B cell (primary cell): ENCODE data around the gene OS9. TPM values are rescaled to one million over a fixed set of nuclear protein-coding genes. Genes with fewer than 3 reads are reported as not detected.

Source experiments
- ATAC-seq: fragments of 200-7000 bp; cut with Tn5 transposase; one replicate; pipeline ENCODE4 v1.10.0; 2021; ENCODE audit warnings: low read depth, mild to moderate bottlenecking, moderate number of reproducible peaks, moderate library complexity
- CTCF ChIA-PET: fragments of 350-600 bp; sonication (Branson Sonifier 250); formaldehyde crosslinking; loops from one replicate; lab custom pipeline; 2021; ENCODE audit warnings: antibody characterized with exemption, inconsistent platforms; lab: Charles Lee
- POLR2A ChIA-PET: fragments of 350-600 bp; sonication (Branson Sonifier 250); formaldehyde crosslinking; loops from one replicate; lab custom pipeline; 2021; ENCODE audit warnings: antibody characterized with exemption; lab: Charles Lee
- DNase-seq: peaks from one replicate; pipeline ENCODE4 v3.0.0; 2013
- H2AFZ ChIP-seq: 2 replicates; pipeline ENCODE4 v1.6.1; 2012; ENCODE audit warnings: mild to moderate bottlenecking, low read depth, low read length; ENCODE audit not compliant: insufficient read depth, poor library complexity, severe bottlenecking
- H3K27ac ChIP-seq, 2 donors: 1 replicate in 1 of 2; 2 replicates in 1 of 2; pipeline ENCODE4 v1.5.1; 2012 to 2013; ENCODE audit warnings: low read length in 2 of 2, mild to moderate bottlenecking in 2 of 2, moderate library complexity in 1 of 2
- H3K27me3 ChIP-seq, 4 experiments: fragments of 200-600 bp in 1 of 4; sonication (generic) in 1 of 4; replicated peaks in 1 of 4; 1 replicate in 2 of 4; 2 replicates in 2 of 4; pipeline versions ENCODE4 v1.6.1 to v1.7.0; 2013 to 2016; ENCODE audit warnings: low read length in 3 of 4, mild to moderate bottlenecking in 2 of 4, mixed read lengths in 1 of 4, moderate library complexity in 1 of 4; ENCODE audit not compliant: insufficient read depth in 4 of 4, control insufficient read depth in 3 of 4; ENCODE audit errors: control extremely low read depth in 1 of 4
- H3K36me3 ChIP-seq, 2 experiments: replicated peaks in 1 of 2; 1 replicate in 1 of 2; 2 replicates in 1 of 2; pipeline versions ENCODE4 v1.6.1 to v1.7.1; 2013; ENCODE audit warnings: low read length in 1 of 2; ENCODE audit not compliant: insufficient read depth in 2 of 2, control insufficient read depth in 1 of 2; ENCODE audit errors: control extremely low read depth in 1 of 2, extremely low read depth in 1 of 2
- H3K4me1 ChIP-seq, 2 donors: fragments of 200-600 bp in 1 of 2; sonication (generic) in 1 of 2; 1 replicate in 1 of 2; 2 replicates in 1 of 2; pipeline versions ENCODE4 v1.5.1 to v1.6.1; 2013 to 2017; ENCODE audit warnings: low read length in 2 of 2; ENCODE audit not compliant: control insufficient read depth in 2 of 2, insufficient read depth in 2 of 2
- H3K4me2 ChIP-seq: replicated peaks from 2 replicates; pipeline ENCODE3; 2012; ENCODE audit warnings: mild to moderate bottlenecking, low read depth, low read length; ENCODE audit not compliant: poor library complexity, severe bottlenecking
- H3K4me3 ChIP-seq, 5 experiments: fragments of 200-600 bp in 1 of 5; sonication (generic) in 1 of 5; 1 replicate in 3 of 5; 2 replicates in 2 of 5; pipeline versions ENCODE4 v1.5.1 to v1.7.0; 2011 to 2016; ENCODE audit warnings: low read length in 4 of 5, mild to moderate bottlenecking in 4 of 5, low read depth in 2 of 5, control low read depth in 1 of 5, moderate library complexity in 1 of 5; ENCODE audit not compliant: insufficient read depth in 1 of 5; ENCODE audit errors: control extremely low read depth in 1 of 5, extremely low read depth in 1 of 5
- H3K79me2 ChIP-seq: fragments of 200-600 bp; sonication (generic); one replicate; pipeline ENCODE4 v1.6.0; 2016; ENCODE audit warnings: low read length; ENCODE audit not compliant: control insufficient read depth, insufficient read depth
- H3K9ac ChIP-seq: fragments of 200-600 bp; sonication (generic); 2 replicates; pipeline ENCODE4 v1.6.1; 2017; ENCODE audit warnings: mild to moderate bottlenecking, low read length, moderate library complexity
- H3K9me3 ChIP-seq, 3 donors: one replicate each; pipeline versions ENCODE4 v1.6.1 to v1.7.1; 2013; ENCODE audit warnings: low read length in 2 of 3; ENCODE audit not compliant: control insufficient read depth in 2 of 3, insufficient read depth in 1 of 3; ENCODE audit errors: control extremely low read depth in 1 of 3
- H4K20me1 ChIP-seq: 2 replicates; pipeline ENCODE4 v1.6.0; 2012; ENCODE audit warnings: mild to moderate bottlenecking, low read length; ENCODE audit not compliant: insufficient read depth, control insufficient read depth, poor library complexity, severe bottlenecking
- H3K27ac Mint-ChIP-seq: one replicate; pipeline ENCODE4 v1.8.0; 2021; ENCODE audit warnings: mixed read lengths
- H3K27me3 Mint-ChIP-seq: one replicate; pipeline ENCODE4 v1.8.0; 2021; ENCODE audit warnings: mixed read lengths
- H3K4me1 Mint-ChIP-seq: one replicate; pipeline ENCODE4 v1.8.0; 2021; ENCODE audit warnings: mixed read lengths
- H3K4me3 Mint-ChIP-seq: one replicate; pipeline ENCODE4 v1.8.0; 2021; ENCODE audit warnings: mixed read lengths
- H3K9me3 Mint-ChIP-seq: one replicate; pipeline ENCODE4 v1.8.0; 2022; ENCODE audit warnings: mixed read lengths; ENCODE audit not compliant: insufficient read depth
- CTCF ChIP-seq: fragments of 200-600 bp; IDR thresholded peaks from one replicate; pipeline ENCODE4 v1.8.0; 2022; ENCODE audit warnings: antibody characterized with exemption, mild to moderate bottlenecking
- EZH2 ChIP-seq: IDR thresholded peaks from 2 replicates; pipeline ENCODE4 v1.6.1; 2012; ENCODE audit warnings: borderline replicate concordance, low read depth, mild to moderate bottlenecking, moderate library complexity, low read length; ENCODE audit not compliant: insufficient read depth, poor library complexity, severe bottlenecking
- WGBS: methylation state at CpG from one replicate; pipeline ENCODE4 v1.1.5; 2013; ENCODE audit warnings: missing lambda C conversion rate; ENCODE audit not compliant: insufficient coverage; 5-methylcytosine and 5-hydroxymethylcytosine counted together
- intact Hi-C: fragments of 100-400 bp; cut with micrococcal nuclease; formaldehyde crosslinking; loops from one replicate; pipeline ENCODE4 v1.10.0; 2022
- polyA plus RNA-seq: library from polyadenylated mRNA; depleted of rRNA; stranded (reverse); fragments of >200 nt; gene quantifications from 2 replicates; pipeline ENCODE4 v1.2.3, GENCODE V29; 2012
- total RNA-seq, 2 donors: library from RNA; stranded (reverse); fragments of 120-200 nt in 1 of 2; gene quantifications; 1 replicate in 1 of 2; 2 replicates in 1 of 2; pipeline versions ENCODE4 v1.2.3 to v1.2.4, GENCODE V29; 2013 to 2022

The OS9 gene
- total and polyA plus RNA-seq, 2 donors (not counting 1 experiment from before 2014, with no cell fraction given), result 182 to 234 TPM

- Mint-ChIP-seq H3K4me1 (no peaks in the 10 kb centered on the region), H3K27me3 (peaks cover 26% of the 10 kb centered on the region), H3K9me3 (peaks cover 1% of the 10 kb centered on the region), H3K27ac (no peak overlapping the region), H3K4me3 (no peak overlapping the region)
- Histone ChIP-seq H3K36me3 (no peaks in the 10 kb centered on the region), H3K4me3 (no peak overlapping the region), H4K20me1 (no peaks in the 10 kb centered on the region), H3K4me2 (no peak overlapping the region), H3K27ac (no peak overlapping the region), H2AFZ (no peak overlapping the region), H3K79me2 (no peaks in the 10 kb centered on the region), H3K27me3 (peaks cover 0 to 5% (median 2%) of the 10 kb centered on the region in 4 experiments), H3K9ac (no peak overlapping the region), H3K9me3 (peaks cover 0 to 7% (median 4%) of the 10 kb centered on the region in 3 donors), H3K4me1 (no peaks in the 10 kb centered on the region)
- 83% methylated on average over 3 of the region's 3 CpGs for whole genome bisulfite sequencing
- no peak for DNase-seq
- TF ChIP-seq EZH2, result no peak
- TF ChIP-seq CTCF, result no peak
- POLR2A ChIA-PET, result no interaction called here
- intact Hi-C loops, result no loop called here
- CTCF ChIA-PET, result no interaction called here
- no peak for ATAC-seq
Measured at GRCh38 chr12:57657744-57658143, 36.2 kb upstream of the OS9 start.

GRCh38 chr12:57658890-57659289, 35.0 kb upstream of the OS9 start:
- DNase-seq, result no peak

More at GRCh38 chr12:57658890-57659289, 35.0 kb upstream of the OS9 start:
- Mint-ChIP-seq H3K27me3 (peaks cover 26% of the 10 kb centered on the region), H3K9me3 (no peaks in the 10 kb centered on the region), H3K4me1 (no peaks in the 10 kb centered on the region), H3K4me3 (no peak overlapping the region), H3K27ac (no peak overlapping the region)
- ATAC-seq, result no peak
- H3K27ac ChIP-seq, result no peak overlapping the region
- H3K4me2 ChIP-seq, result no peak overlapping the region
- WGBS, result 88% methylated on average over 1 of the region's 3 CpGs
- no peak overlapping the region for H3K9ac ChIP-seq
- H4K20me1 ChIP-seq, result no peaks in the 10 kb centered on the region
- intact Hi-C loops, result no loop called here
- H3K36me3 ChIP-seq, result no peaks in the 10 kb centered on the region
- no peak overlapping the region for H2AFZ ChIP-seq
- H3K4me1 ChIP-seq, result no peaks in the 10 kb centered on the region
- H3K9me3 ChIP-seq, result peaks cover 0 to 5% (median 0%) of the 10 kb centered on the region in 3 donors
- peaks cover 0 to 5% (median 2%) of the 10 kb centered on the region in 4 experiments for H3K27me3 ChIP-seq
- TF ChIP-seq EZH2 (no peak), CTCF (no peak)
- ChIA-PET POLR2A (no interaction called here), CTCF (interaction anchor here (0.8 kb wide), 1 partner anchor 204 kb away, joined by 4 read pairs; the partner anchor contains the start of gene INHBE)
- no peak overlapping the region for H3K4me3 ChIP-seq
- no peaks in the 10 kb centered on the region for H3K79me2 ChIP-seq
